ENCODE results near the gene REEP3. TPM values are rescaled to one million over a fixed set of nuclear protein-coding genes. Genes with fewer than 3 reads are reported as not detected.

Gene REEP3
- total RNA-seq, 1 experiment from 2014 or later: 51.8 TPM

DNA sequence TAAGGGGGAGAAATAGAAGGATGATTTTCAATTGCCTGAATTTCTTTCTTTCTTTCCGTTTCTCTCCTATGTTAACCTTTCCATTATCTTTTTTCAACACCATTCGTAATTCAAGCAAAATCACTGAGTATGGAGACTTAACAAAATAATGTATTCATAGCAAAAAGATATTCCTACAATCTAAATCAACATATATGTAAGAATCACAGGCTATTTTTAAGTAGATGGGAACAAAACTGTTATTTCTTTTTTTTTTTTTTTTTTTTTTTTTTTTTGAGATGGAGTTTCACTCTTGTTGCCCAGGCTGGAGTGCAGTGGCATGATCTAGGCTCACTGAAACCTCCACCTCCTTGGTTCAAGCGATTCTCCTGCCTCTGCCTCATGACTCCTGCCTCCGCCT lies 28.2 kb upstream of the REEP3 start:
- no peaks in the 10 kb centered on the region for H3K9me3 Mint-ChIP-seq (ENCODE audit: unreplicated experiment)
- TF ChIP-seq, protein P1, sequence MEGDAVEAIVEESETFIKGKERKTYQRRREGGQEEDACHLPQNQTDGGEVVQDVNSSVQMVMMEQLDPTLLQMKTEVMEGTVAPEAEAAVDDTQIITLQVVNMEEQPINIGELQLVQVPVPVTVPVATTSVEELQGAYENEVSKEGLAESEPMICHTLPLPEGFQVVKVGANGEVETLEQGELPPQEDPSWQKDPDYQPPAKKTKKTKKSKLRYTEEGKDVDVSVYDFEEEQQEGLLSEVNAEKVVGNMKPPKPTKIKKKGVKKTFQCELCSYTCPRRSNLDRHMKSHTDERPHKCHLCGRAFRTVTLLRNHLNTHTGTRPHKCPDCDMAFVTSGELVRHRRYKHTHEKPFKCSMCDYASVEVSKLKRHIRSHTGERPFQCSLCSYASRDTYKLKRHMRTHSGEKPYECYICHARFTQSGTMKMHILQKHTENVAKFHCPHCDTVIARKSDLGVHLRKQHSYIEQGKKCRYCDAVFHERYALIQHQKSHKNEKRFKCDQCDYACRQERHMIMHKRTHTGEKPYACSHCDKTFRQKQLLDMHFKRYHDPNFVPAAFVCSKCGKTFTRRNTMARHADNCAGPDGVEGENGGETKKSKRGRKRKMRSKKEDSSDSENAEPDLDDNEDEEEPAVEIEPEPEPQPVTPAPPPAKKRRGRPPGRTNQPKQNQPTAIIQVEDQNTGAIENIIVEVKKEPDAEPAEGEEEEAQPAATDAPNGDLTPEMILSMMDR (IDR thresholded peaks at IDR 0.05; ENCODE audit: unreplicated experiment): no peak
- H3K36me3 Mint-ChIP-seq (ENCODE audit: insufficient read depth, unreplicated experiment): peaks cover 7% of the 10 kb centered on the region
- H3K4me3 Mint-ChIP-seq (ENCODE audit: unreplicated experiment): no peak overlapping the region
- BruUV-seq (replicated peaks): no TSS peak
- CTCF ChIA-PET: interaction anchor here (0.6 to 1.9 kb wide), 3 partner anchors 11 to 136 kb away, joined by 3 read pairs; no protein-coding TSS in a partner anchor
- peak overlapping the region; percentile 72 for H3K27ac Mint-ChIP-seq (ENCODE audit: low read depth, unreplicated experiment)
- peaks cover 19% of the 10 kb centered on the region for H3K4me1 Mint-ChIP-seq (ENCODE audit: insufficient read depth, unreplicated experiment)
- intact Hi-C loops (cut with micrococcal nuclease): no loop called here
- no peaks in the 10 kb centered on the region for H3K27me3 Mint-ChIP-seq (ENCODE audit: insufficient read depth, unreplicated experiment)
- DNase-seq (ENCODE audit: unreplicated experiment): no peak
- POLR2A ChIA-PET: interaction anchor here (0.8 to 7.0 kb wide), 8 partner anchors 8 to 226 kb away, joined by 3 to 89 read pairs (median 22); partner anchors contain the start of genes JMJD1C and REEP3

DNA sequence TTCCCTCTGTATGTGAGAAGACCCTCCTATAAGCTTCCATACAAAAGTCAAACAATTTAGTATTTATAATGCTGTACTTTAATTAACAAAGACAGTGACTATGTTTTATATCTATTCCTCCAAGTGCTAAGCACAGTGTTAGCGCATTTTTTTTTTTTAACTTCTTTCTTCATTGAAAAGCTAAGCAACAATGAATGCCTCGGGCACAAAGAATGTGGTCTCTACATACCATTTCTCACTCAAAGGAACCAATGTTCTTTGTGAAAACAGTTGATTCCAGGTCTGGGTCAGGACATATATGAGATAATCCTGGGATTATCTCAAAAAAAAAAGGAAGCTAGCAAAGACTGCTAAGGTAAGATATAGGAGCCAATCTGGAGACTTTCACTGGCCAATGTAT lies 26.2 kb upstream of the REEP3 start:
- Mint-ChIP-seq H3K4me1 (ENCODE audit: insufficient read depth, unreplicated experiment) (peaks cover 19% of the 10 kb centered on the region), H3K27ac (ENCODE audit: low read depth, unreplicated experiment) (no peak overlapping the region), H3K36me3 (ENCODE audit: insufficient read depth, unreplicated experiment) (peaks cover 14% of the 10 kb centered on the region), H3K4me3 (ENCODE audit: unreplicated experiment) (no peak overlapping the region), H3K9me3 (ENCODE audit: unreplicated experiment) (no peaks in the 10 kb centered on the region), H3K27me3 (ENCODE audit: insufficient read depth, unreplicated experiment) (no peaks in the 10 kb centered on the region)
- CTCF ChIA-PET: interaction anchor here (0.8 to 1.8 kb wide), 2 partner anchors 29 to 227 kb away, joined by 3 to 4 read pairs; no protein-coding TSS in a partner anchor
- POLR2A ChIA-PET: interaction anchor here (0.6 to 7.0 kb wide), 6 partner anchors 24 to 355 kb away, joined by 3 to 89 read pairs (median 6); partner anchors contain the start of genes JMJD1C and REEP3
- BruUV-seq (replicated peaks): no TSS peak
- no peak for DNase-seq (ENCODE audit: unreplicated experiment)
- intact Hi-C loops (cut with micrococcal nuclease): no loop called here
- TF ChIP-seq, protein P1 (IDR thresholded peaks at IDR 0.05; ENCODE audit: unreplicated experiment): no peak

DNA sequence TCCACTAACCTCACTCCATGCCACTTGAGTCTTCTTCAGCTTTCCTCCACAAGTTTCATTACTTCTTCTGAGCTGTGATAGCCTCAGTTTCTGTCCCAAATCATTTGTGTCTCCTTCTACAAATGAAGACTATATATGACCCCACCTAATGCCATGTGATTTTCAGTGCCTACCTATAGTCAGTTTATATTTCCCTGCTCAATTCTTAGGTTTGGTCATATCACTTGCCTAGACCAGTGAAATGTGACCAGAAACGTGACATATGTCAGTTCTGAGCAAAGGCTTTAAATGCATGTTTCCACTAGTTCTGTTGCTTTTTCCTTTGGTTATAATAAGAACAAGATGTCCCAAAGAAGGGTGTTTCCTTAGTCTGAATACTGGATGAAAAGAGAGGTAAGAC lies 24.6 kb upstream of the REEP3 start:
- no TSS peak for BruUV-seq (replicated peaks)
- CTCF ChIA-PET: interaction anchor here (1.8 kb wide), 1 partner anchor 229 kb away, joined by 3 read pairs; no protein-coding TSS in a partner anchor
- no peak for DNase-seq (ENCODE audit: unreplicated experiment)
- no peak overlapping the region for H3K4me3 Mint-ChIP-seq (ENCODE audit: unreplicated experiment)
- H3K9me3 Mint-ChIP-seq (ENCODE audit: unreplicated experiment): no peaks in the 10 kb centered on the region
- TF ChIP-seq, protein P1 (IDR thresholded peaks at IDR 0.05; ENCODE audit: unreplicated experiment): no peak
- peaks cover 14% of the 10 kb centered on the region for H3K36me3 Mint-ChIP-seq (ENCODE audit: insufficient read depth, unreplicated experiment)
- no peaks in the 10 kb centered on the region for H3K27me3 Mint-ChIP-seq (ENCODE audit: insufficient read depth, unreplicated experiment)
- H3K27ac Mint-ChIP-seq (ENCODE audit: low read depth, unreplicated experiment): no peak overlapping the region
- peaks cover 17% of the 10 kb centered on the region for H3K4me1 Mint-ChIP-seq (ENCODE audit: insufficient read depth, unreplicated experiment)
- intact Hi-C loops (cut with micrococcal nuclease): no loop called here
- POLR2A ChIA-PET: interaction anchor here (0.9 to 1.0 kb wide), 2 partner anchors 18 to 30 kb away, joined by 3 to 7 read pairs; no protein-coding TSS in a partner anchor

DNA sequence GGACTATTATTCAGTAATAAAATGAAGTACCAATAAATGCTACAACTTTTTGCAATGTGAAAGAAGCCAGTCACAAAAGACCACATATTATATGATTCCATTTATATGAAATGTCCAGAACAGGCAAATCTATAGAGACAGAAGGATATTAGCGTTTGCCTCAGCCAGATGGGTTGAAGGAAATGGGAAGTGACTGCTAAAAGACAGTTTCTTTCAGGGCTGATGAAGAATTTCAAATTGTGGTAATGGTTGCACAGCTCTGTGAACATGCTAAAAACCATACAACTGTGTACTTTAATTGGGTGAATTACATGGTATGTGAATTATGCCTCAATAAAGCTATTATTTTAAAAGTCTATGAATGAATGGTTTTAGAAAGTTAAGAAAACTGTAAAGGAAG lies 23.9 kb upstream of the REEP3 start:
- Mint-ChIP-seq H3K27ac (ENCODE audit: low read depth, unreplicated experiment) (no peak overlapping the region), H3K4me1 (ENCODE audit: insufficient read depth, unreplicated experiment) (peaks cover 10% of the 10 kb centered on the region), H3K27me3 (ENCODE audit: insufficient read depth, unreplicated experiment) (no peaks in the 10 kb centered on the region), H3K9me3 (ENCODE audit: unreplicated experiment) (no peaks in the 10 kb centered on the region), H3K4me3 (ENCODE audit: unreplicated experiment) (no peak overlapping the region), H3K36me3 (ENCODE audit: insufficient read depth, unreplicated experiment) (peaks cover 13% of the 10 kb centered on the region)
- POLR2A ChIA-PET: interaction anchor here (0.8 kb wide), 1 partner anchor 58 kb away, joined by 3 read pairs; no protein-coding TSS in a partner anchor
- TF ChIP-seq, protein P1 (IDR thresholded peaks at IDR 0.05; ENCODE audit: unreplicated experiment): no peak
- CTCF ChIA-PET: interaction anchor here (1.2 kb wide), 1 partner anchor 16 kb away, joined by 5 read pairs; no protein-coding TSS in a partner anchor
- DNase-seq (ENCODE audit: unreplicated experiment): no peak
- intact Hi-C loops (cut with micrococcal nuclease): no loop called here
- no TSS peak for BruUV-seq (replicated peaks)
